SH-SY5Y (cell line): ENCODE measurements around the gene RTN4.

Source experiments
- GATA2 ChIP-seq: IDR thresholded peaks from 2 replicates; pipeline ENCODE4 v1.6.1; 2011; ENCODE audit warnings: mild to moderate bottlenecking, low read depth, low read length
- GATA3 ChIP-seq: IDR thresholded peaks from 2 replicates; pipeline ENCODE4 v1.6.1; 2011; ENCODE audit warnings: low read depth, mild to moderate bottlenecking, low read length, moderate library complexity

DNA sequence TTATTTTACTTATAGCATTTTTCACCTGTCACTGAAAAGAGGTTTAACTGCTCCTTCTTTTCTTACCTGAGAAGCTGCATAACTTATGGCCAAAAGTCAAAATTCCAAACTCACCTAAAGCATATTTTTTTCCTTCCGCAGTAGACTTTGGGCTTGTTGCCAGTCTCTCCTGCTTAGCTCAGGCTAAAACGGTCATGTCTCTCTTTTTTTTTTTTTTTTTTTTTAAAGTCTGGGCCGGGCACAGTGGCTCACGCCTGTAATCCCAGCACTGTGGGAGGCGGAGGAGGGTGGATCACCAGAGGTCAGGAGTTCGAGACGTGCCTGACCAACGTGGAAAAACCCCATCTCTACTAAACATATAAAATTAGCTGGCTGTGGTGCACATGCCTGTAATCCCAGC is 113.5 kb downstream of the RTN4 start:
- TF ChIP-seq GATA3 (no peak), GATA2 (no peak)
